Right lobe of liver (tissue), 4 donors: Measurements from ENCODE around the gene ADA.

Experiments
- CTCF ChIP-seq, 4 donors: fragments of 200-600 bp in 3 of 4; fragments of 450-650 bp in 1 of 4; IDR thresholded peaks; one replicate each; pipeline versions ENCODE4 v1.5.1 to v1.8.0; 2016 to 2022; ENCODE audit warnings: antibody characterized with exemption in 4 of 4, mild to moderate bottlenecking in 2 of 4
- POLR2A ChIP-seq: fragments of 450-650 bp; IDR thresholded peaks from one replicate; pipeline ENCODE4 v1.6.1; 2017; ENCODE audit warnings: antibody characterized with exemption, mild to moderate bottlenecking
- donor health status: DM: no; HTN: no; CAD: no.
- donor health status: DM: no; HTN: no; CAD: no.
- donor health status: DM: no; HTN: yes; CAD: no.

GRCh38 chr20:44615876-44616603, 35.5 kb downstream of the ADA start:
- TF ChIP-seq CTCF (IDR thresholded peaks at IDR 0.05): no peak
- no peak for TF ChIP-seq POLR2A
